ENCODE results near the gene WFIKKN1.

WFIKKN1 gene

GRCh38 chr16:637081-638018 lies 6.6 kb downstream of the WFIKKN1 start:
- DNase-seq: peak in 4 of 5 experiments; percentile 83 to 87 (median 84)

- DNase-seq: no peak
Observed at GRCh38 chr16:638034-638543, 7.3 kb downstream of the WFIKKN1 start.

- DNase-seq: no peak
Observed at GRCh38 chr16:638836-639235, 8.1 kb downstream of the WFIKKN1 start.

- no peak for DNase-seq
Observed at GRCh38 chr16:640614-641013, 9.8 kb downstream of the WFIKKN1 start.

GRCh38 chr16:641326-642188 lies 10.8 kb downstream of the WFIKKN1 start, which contains the start of gene MCRIP2:
MCRIP2 (plus strand) TSS chr16:641828; CDS start chr16:641992, 164 bp downstream.
- DNase-seq: peak in 4 of 5 experiments; percentile 39 to 70 (median 48)

- DNase-seq: peak in 1 of 5 experiments; percentile 40
Observed at GRCh38 chr16:642189-643049, 11.6 kb downstream of the WFIKKN1 start.

- no peak for DNase-seq
Observed at GRCh38 chr16:643050-643368, 12.2 kb downstream of the WFIKKN1 start.

- no peak for DNase-seq
Observed at GRCh38 chr16:644556-644955, 13.8 kb downstream of the WFIKKN1 start.

- DNase-seq: no peak
Observed at GRCh38 chr16:645852-646678, 15.3 kb downstream of the WFIKKN1 start.

GRCh38 chr16:646679-647172 lies 15.9 kb downstream of the WFIKKN1 start:
- no peak for DNase-seq

GRCh38 chr16:647173-647902 lies 16.6 kb downstream of the WFIKKN1 start:
- no peak for DNase-seq

- DNase-seq: peak in 2 of 5 experiments; percentile 31 to 56
Observed at GRCh38 chr16:648071-648780, 17.4 kb downstream of the WFIKKN1 start.

GRCh38 chr16:648781-649589 lies 18.2 kb downstream of the WFIKKN1 start, which contains the start of gene WDR90:
WDR90 (plus strand) TSS chr16:649365; CDS start chr16:649417, 52 bp downstream.
- peak; percentile 83 to 94 (median 86) for DNase-seq

GRCh38 chr16:649631-650030 lies 18.8 kb downstream of the WFIKKN1 start:
- DNase-seq: peak in 1 of 5 experiments; percentile 22

- no peak for DNase-seq
Observed at GRCh38 chr16:651844-652243, 21.1 kb downstream of the WFIKKN1 start.

GRCh38 chr16:652454-653305 lies 21.9 kb downstream of the WFIKKN1 start:
- DNase-seq: no peak

- DNase-seq: no peak
Observed at GRCh38 chr16:654034-654433, 23.2 kb downstream of the WFIKKN1 start.

GRCh38 chr16:657487-657886 lies 26.7 kb downstream of the WFIKKN1 start:
- DNase-seq: no peak
